HG03460 (cell line): ENCODE measurements around the gene TUBA4A.
"Not testable (repeated sequence)": the region's sequence is repeated elsewhere in the genome, so short reads cannot be mapped to it uniquely, and the experiment has no call there.

ENCODE experiments used
- ATAC-seq: cut with Tn5 transposase; IDR thresholded peaks from one replicate; pipeline ENCODE4 v1.9.1; 2021; ENCODE audit not compliant: unreplicated experiment

TUBA4A gene

GRCh38 chr2:219269362-219270054, 15.8 kb upstream of the TUBA4A start:
- ATAC-seq = no peak

- ATAC-seq = no peak
Measured at GRCh38 chr2:219268294-219268693, 14.6 kb upstream of the TUBA4A start.

GRCh38 chr2:219266886-219267285, 13.2 kb upstream of the TUBA4A start:
- no peak for ATAC-seq

GRCh38 chr2:219266232-219266631, 12.5 kb upstream of the TUBA4A start:
- no peak for ATAC-seq

GRCh38 chr2:219261024-219261855, 7.5 kb upstream of the TUBA4A start:
- ATAC-seq = no peak

GRCh38 chr2:219258942-219259341, 5.2 kb upstream of the TUBA4A start:
- ATAC-seq = not testable (repeated sequence)

- ATAC-seq = peak; percentile 35
Measured at GRCh38 chr2:219254590-219255201, 978 bp upstream of the TUBA4A start.

- ATAC-seq = peak; percentile 1
Measured at GRCh38 chr2:219252900-219253752, 592 bp downstream of the TUBA4A start, which contains the start of gene TUBA4B. Gene TUBA4B, plus strand, starts transcription at chr2:219253243. Its CDS starts 165 bp downstream, at chr2:219253408.

- ATAC-seq = no peak
Measured at GRCh38 chr2:219252570-219252899, 1.2 kb downstream of the TUBA4A start.

- no peak for ATAC-seq
Measured at GRCh38 chr2:219252084-219252483, 1.6 kb downstream of the TUBA4A start.

GRCh38 chr2:219251656-219252055, 2.1 kb downstream of the TUBA4A start:
- no peak for ATAC-seq

GRCh38 chr2:219250049-219250781, 3.5 kb downstream of the TUBA4A start:
- ATAC-seq = no peak

- peak; percentile 49 for ATAC-seq
Measured at GRCh38 chr2:219249203-219249980, 4.3 kb downstream of the TUBA4A start.

GRCh38 chr2:219248845-219249202, 4.9 kb downstream of the TUBA4A start:
- ATAC-seq = no peak

GRCh38 chr2:219247678-219248642, 5.8 kb downstream of the TUBA4A start:
- peak; percentile 25 for ATAC-seq

- ATAC-seq = no peak
Measured at GRCh38 chr2:219246559-219246958, 7.2 kb downstream of the TUBA4A start.

GRCh38 chr2:219245899-219246230, 7.9 kb downstream of the TUBA4A start:
- no peak for ATAC-seq

GRCh38 chr2:219245148-219245898, 8.4 kb downstream of the TUBA4A start, which contains the start of the genes GLB1L and STK16:
Gene GLB1L, minus strand, starts transcription at chr2:219245444. Its CDS starts 1,871 bp downstream, at chr2:219243573.
Gene STK16, plus strand, starts transcription at chr2:219245479. Its CDS starts 521 bp downstream, at chr2:219246000.
- peak; percentile 47 for ATAC-seq
